A673 (cell line): ENCODE measurements around the gene TRIP12. TPM values are rescaled to one million over a fixed set of nuclear protein-coding genes. Genes with fewer than 3 reads are reported as not detected.

Experiments
- BruUV-seq: library from RNA; stranded (reverse); fragments of 400-500 nt; replicated peaks from 2 replicates; lab custom pipeline; 2021; lab: Mats Ljungman, UMichigan
- CTCF ChIA-PET: fragments of 300-600 bp; sonication (Branson Sonifier 250); formaldehyde crosslinking; loops from one replicate; lab custom pipeline; 2022; ENCODE audit warnings: antibody characterized with exemption; lab: Charles Lee
- POLR2A ChIA-PET: fragments of 300-600 bp; sonication (Branson Sonifier 250); formaldehyde crosslinking; loops from one replicate; lab custom pipeline; 2022; ENCODE audit warnings: antibody characterized with exemption; ENCODE audit not compliant: low non-redundant PET; lab: Charles Lee
- DNase-seq: peaks from one replicate; pipeline ENCODE4 v3.0.0-alpha.2; 2015; ENCODE audit warnings: low spot score
- H3K27ac ChIP-seq: fragments of 200-600 bp; sonication (generic); 2 replicates; pipeline ENCODE4 v1.5.1; 2016; ENCODE audit warnings: mixed run types, low read depth, mild to moderate bottlenecking, mixed read lengths, antibody characterized with exemption, low read length; ENCODE audit not compliant: poor library complexity, severe bottlenecking
- H3K27me3 ChIP-seq: fragments of 200-600 bp; sonication (generic); replicated peaks from 2 replicates; pipeline ENCODE4 v1.6.1; 2017; ENCODE audit warnings: mixed run types, low read depth, mild to moderate bottlenecking, mixed read lengths, antibody characterized with exemption, low read length; ENCODE audit not compliant: insufficient read depth, poor library complexity
- H3K36me3 ChIP-seq: fragments of 200-600 bp; sonication (generic); 2 replicates; pipeline ENCODE4 v1.6.1; 2016; ENCODE audit warnings: mixed run types, mild to moderate bottlenecking, mixed read lengths, antibody characterized with exemption, low read length; ENCODE audit not compliant: insufficient read depth, poor library complexity, severe bottlenecking
- H3K4me1 ChIP-seq: fragments of 200-600 bp; sonication (generic); 2 replicates; pipeline ENCODE4 v1.6.1; 2017; ENCODE audit warnings: mixed run types, mild to moderate bottlenecking, mixed read lengths, antibody characterized with exemption, low read length; ENCODE audit not compliant: insufficient read depth, poor library complexity, severe bottlenecking
- H3K4me3 ChIP-seq: fragments of 200-600 bp; sonication (generic); 2 replicates; pipeline ENCODE4 v1.5.1; 2016; ENCODE audit warnings: low read depth, mixed run types, mild to moderate bottlenecking, mixed read lengths, low read length; ENCODE audit not compliant: poor library complexity, severe bottlenecking
- H3K9me3 ChIP-seq: fragments of 200-600 bp; sonication (generic); 2 replicates; pipeline ENCODE4 v1.6.1; 2016; ENCODE audit warnings: mixed run types, low read depth, mild to moderate bottlenecking, mixed read lengths, antibody characterized with exemption, low read length; ENCODE audit not compliant: poor library complexity, severe bottlenecking
- EZH2 ChIP-seq: fragments of 200-600 bp; sonication (generic); IDR thresholded peaks from 2 replicates; pipeline ENCODE4 v1.6.1; 2017; ENCODE audit warnings: borderline replicate concordance, low read depth, mild to moderate bottlenecking, mixed read lengths, antibody characterized with exemption, low read length; ENCODE audit not compliant: poor library complexity, severe bottlenecking
- intact Hi-C: fragments of 100-400 bp; cut with micrococcal nuclease; formaldehyde crosslinking; loops from one replicate; pipeline ENCODE4 v1.10.0; 2022; ENCODE audit not compliant: unreplicated experiment
- total RNA-seq: library from RNA; stranded (reverse); gene quantifications from 2 replicates; pipeline ENCODE4 v1.2.3, GENCODE V29; 2021
- TF ChIP-seq, protein P1 (sequence below): fragments of 300-800, 200-600 bp; sonication (generic); conservative IDR thresholded peaks from 2 replicates; pipeline ENCODE4 v1.5.1; 2017; ENCODE audit warnings: low read depth, mild to moderate bottlenecking, antibody characterized with exemption, low read length, moderate library complexity, mixed read lengths

Gene TRIP12
- total RNA-seq, 1 experiment from 2014 or later, result 300 TPM

- Histone ChIP-seq H3K36me3 (peaks cover 16% of the 10 kb centered on the region), H3K4me3 (no peak overlapping the region), H3K27ac (no peak overlapping the region), H3K4me1 (peaks cover 6% of the 10 kb centered on the region), H3K27me3 (no peaks in the 10 kb centered on the region), H3K9me3 (no peaks in the 10 kb centered on the region)
- ChIA-PET POLR2A (no interaction called here), CTCF (no interaction called here)
- no peak for DNase-seq
- intact Hi-C loops, result no loop called here
- no peak for TF ChIP-seq EZH2
- TF ChIP-seq, protein P1, sequence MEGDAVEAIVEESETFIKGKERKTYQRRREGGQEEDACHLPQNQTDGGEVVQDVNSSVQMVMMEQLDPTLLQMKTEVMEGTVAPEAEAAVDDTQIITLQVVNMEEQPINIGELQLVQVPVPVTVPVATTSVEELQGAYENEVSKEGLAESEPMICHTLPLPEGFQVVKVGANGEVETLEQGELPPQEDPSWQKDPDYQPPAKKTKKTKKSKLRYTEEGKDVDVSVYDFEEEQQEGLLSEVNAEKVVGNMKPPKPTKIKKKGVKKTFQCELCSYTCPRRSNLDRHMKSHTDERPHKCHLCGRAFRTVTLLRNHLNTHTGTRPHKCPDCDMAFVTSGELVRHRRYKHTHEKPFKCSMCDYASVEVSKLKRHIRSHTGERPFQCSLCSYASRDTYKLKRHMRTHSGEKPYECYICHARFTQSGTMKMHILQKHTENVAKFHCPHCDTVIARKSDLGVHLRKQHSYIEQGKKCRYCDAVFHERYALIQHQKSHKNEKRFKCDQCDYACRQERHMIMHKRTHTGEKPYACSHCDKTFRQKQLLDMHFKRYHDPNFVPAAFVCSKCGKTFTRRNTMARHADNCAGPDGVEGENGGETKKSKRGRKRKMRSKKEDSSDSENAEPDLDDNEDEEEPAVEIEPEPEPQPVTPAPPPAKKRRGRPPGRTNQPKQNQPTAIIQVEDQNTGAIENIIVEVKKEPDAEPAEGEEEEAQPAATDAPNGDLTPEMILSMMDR, result no peak
- BruUV-seq, result no TSS peak
Measured at GRCh38 chr2:229917793-229918192, 4.0 kb downstream of the TRIP12 start.

- intact Hi-C loops, result no loop called here
- H3K4me3 ChIP-seq, result no peak overlapping the region
- no peaks in the 10 kb centered on the region for H3K9me3 ChIP-seq
- peak overlapping the region; percentile 7 for H3K27ac ChIP-seq
- ChIA-PET CTCF (no interaction called here), POLR2A (no interaction called here)
- peaks cover 27% of the 10 kb centered on the region for H3K4me1 ChIP-seq
- BruUV-seq, result no TSS peak
- DNase-seq, result no peak
- no peaks in the 10 kb centered on the region for H3K27me3 ChIP-seq
- TF ChIP-seq, protein P1, result no peak
- no peak for TF ChIP-seq EZH2
- H3K36me3 ChIP-seq, result peaks cover 16% of the 10 kb centered on the region
Measured at GRCh38 chr2:229914171-229914570, 7.6 kb downstream of the TRIP12 start.

DNA sequence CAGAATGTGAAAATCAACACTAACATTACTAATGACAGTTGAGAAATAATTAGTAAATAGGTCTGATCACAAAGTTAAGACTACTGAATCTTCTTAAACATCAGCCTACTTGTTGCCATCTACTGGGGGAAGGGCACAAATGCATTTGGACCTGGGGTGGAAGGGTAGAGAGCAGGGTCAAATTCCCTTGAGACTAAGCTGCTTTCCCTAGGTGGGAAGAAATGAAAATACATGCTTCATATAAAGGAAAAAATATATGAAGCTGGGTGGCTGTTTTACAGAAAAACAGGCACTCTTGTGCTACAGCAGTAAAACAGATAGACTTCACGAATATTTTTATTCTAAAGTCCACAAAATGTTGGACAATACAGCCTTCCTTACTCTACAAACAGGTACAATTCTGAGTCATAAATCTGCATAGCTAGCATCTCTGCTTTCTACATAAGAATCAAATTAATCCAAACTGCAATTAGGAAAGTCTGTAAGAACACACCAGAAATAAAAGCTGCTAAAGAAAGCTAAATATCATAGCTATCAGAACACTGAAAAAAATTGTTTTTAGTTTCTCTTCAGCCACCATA lies 10.9 kb downstream of the TRIP12 start:
- H3K4me3 ChIP-seq, result no peak overlapping the region
- H3K36me3 ChIP-seq, result peaks cover 10% of the 10 kb centered on the region
- intact Hi-C loops, result no loop called here
- H3K27me3 ChIP-seq, result no peaks in the 10 kb centered on the region
- TF ChIP-seq, protein P1, result peak; percentile 50
- TF ChIP-seq EZH2, result no peak
- ChIA-PET CTCF (interaction anchor here (0.5 to 1.2 kb wide), 4 partner anchors 8 to 117 kb away, joined by 3 to 4 read pairs (median 4); no protein-coding TSS in a partner anchor), POLR2A (no interaction called here)
- BruUV-seq, result no TSS peak
- DNase-seq, result peak; percentile 53
- H3K27ac ChIP-seq, result no peak overlapping the region
- no peaks in the 10 kb centered on the region for H3K9me3 ChIP-seq
- peaks cover 30% of the 10 kb centered on the region for H3K4me1 ChIP-seq
